Eye (tissue), 1 donor: Measurements from ENCODE around the gene SAMD7.

Source experiments
- DNase-seq: peaks from one replicate; pipeline ENCODE4 v3.0.0-alpha.2; 2015

The SAMD7 gene

DNA sequence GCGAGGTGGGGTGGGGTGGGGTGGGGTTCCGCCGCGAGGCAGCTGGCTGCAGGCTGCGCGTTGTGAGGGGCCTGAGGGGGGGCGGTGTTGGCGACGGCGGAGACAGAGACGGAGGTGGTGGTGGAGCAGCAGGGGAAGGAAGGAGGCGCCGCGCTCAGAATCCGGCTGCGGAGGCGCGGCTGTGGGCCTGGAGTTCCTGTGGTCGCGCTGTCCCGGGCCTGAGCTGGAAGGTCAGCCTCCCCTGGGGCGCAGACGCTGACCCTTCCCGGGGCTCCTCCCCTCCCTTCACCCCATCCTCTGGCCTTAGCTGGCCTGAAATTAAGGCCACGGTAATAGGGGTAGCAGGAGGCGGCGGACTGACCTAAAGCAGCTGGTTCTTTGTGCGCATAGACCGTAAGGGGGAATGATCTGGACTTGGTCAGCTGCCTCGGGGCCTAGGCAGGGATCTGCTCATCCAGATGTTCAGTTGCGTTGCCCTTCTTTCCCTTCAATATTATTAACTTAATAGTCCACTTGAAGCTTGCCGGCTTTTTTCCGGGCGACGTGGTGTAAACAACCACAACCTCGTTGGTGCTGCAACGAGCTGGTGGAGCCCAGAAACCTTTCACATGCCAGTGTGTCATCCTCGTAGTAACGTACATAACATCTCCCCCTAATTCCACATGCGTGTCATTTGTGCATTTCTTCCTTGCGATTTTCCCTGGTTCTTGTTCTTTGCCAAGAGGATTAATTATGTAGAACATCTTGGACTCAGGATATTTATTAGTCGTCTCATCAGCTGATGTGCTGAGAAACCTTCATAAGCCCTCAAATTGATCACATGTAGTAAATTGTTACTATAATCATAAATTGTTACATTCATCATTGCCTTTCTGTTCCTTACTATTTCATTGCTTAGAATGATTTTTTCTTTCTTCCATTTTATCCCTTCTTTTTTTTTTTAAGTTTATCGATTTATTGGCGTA lies 55.9 kb downstream of the SAMD7 start:
- peak; percentile 86 for DNase-seq

- no peak for DNase-seq
Observed at GRCh38 chr3:169968224-169968885, 57.0 kb downstream of the SAMD7 start.

DNA sequence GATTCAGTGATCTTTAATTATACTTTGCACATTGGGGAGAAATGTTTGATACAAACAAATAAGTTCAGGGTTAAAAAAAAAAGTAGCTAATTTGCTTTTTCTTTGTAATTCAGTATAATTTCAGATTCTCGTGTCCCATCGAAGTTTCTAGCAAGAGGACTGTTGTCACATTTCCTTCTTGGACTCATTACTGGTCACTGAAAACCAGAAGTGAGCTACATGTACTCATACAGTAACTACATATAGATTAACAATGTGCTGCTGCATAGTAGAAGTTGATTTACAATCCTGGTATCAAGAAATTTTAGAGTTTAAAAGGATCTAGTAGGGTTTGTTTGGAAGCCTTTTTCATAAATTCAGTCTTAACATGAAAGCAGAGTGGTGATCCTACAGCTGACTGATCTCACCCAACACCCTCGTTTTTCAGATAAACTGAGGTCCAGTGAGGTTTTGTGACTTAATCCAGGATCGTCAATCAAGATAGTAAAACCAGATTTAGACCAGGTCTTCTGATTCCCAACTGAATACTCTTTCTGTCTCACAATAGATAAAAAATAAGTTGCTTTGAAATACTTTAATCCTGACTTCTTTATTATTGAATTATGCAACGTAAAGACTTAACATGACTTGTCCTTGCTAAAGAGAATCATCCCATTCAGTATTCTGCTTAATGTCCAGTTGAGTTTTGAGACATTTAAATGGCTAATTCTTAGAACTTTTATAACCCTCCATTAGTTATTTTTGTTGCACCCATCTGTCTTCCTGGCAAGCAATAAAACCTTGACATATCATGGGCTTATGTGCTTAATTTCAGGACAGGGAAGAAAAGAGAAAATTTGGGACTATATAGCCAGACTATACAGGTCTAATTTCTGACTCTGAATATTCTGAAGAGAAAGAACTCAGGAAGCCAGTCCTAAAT lies 58.1 kb downstream of the SAMD7 start:
- DNase-seq: no peak

- DNase-seq: no peak
Observed at GRCh38 chr3:169970847-169971246, 59.5 kb downstream of the SAMD7 start.

- no peak for DNase-seq
Observed at GRCh38 chr3:169971522-169971921, 60.1 kb downstream of the SAMD7 start.

DNA sequence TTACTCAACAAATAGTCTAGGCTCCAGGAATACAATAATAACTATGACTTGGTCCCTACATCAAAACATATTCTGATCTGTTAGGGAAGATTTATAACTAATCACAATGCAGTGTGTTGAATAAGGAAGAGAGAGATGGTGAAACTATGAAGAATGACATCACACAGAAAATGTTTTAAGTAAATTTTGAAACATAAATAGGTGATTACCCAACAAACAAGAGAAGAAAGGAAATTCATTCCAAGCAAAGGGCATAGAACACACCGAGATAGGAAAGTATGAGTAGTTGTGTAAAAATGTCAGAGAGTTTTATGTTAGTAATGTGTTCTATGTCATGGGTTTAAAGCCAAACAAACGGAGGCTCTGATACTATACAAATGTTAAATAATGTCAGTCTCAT lies 68.7 kb downstream of the SAMD7 start:
- DNase-seq: no peak

- DNase-seq: no peak
Observed at GRCh38 chr3:169984292-169984691, 72.9 kb downstream of the SAMD7 start.
